Mesenchymal stem cell (in vitro differentiated cells and primary cell): ENCODE results near the gene APBA1.
A peak's percentile ranks its signal among the peaks of the same experiment; 100 is the strongest.

Source experiments
- DNase-seq: peaks from one replicate; pipeline ENCODE4 v3.0.0-alpha.2; 2013
- H2AFZ ChIP-seq: one replicate; pipeline ENCODE4 v1.6.1; 2013; ENCODE audit warnings: low read depth, mild to moderate bottlenecking, control low read depth, inconsistent platforms, low read length, moderate library complexity
- H2AK5ac ChIP-seq: 2 replicates; pipeline ENCODE4 v1.6.1; 2013; ENCODE audit warnings: low read length, moderate library complexity, mild to moderate bottlenecking, inconsistent platforms; ENCODE audit not compliant: severe bottlenecking
- H2BK120ac ChIP-seq: one replicate; pipeline ENCODE4 v1.6.1; 2013; ENCODE audit warnings: low read depth, mild to moderate bottlenecking, inconsistent platforms, low read length, moderate library complexity
- H2BK12ac ChIP-seq, 2 experiments: one replicate each; pipeline ENCODE4 v1.6.1; 2013; ENCODE audit warnings: inconsistent platforms in 2 of 2, low read length in 2 of 2, mild to moderate bottlenecking in 2 of 2, moderate library complexity in 2 of 2, control low read depth in 1 of 2
- H2BK15ac ChIP-seq: one replicate; pipeline ENCODE4 v1.6.1; 2013; ENCODE audit warnings: mild to moderate bottlenecking, low read depth, inconsistent platforms; ENCODE audit not compliant: poor library complexity, severe bottlenecking
- H2BK5ac ChIP-seq: 2 replicates; pipeline ENCODE4 v1.6.1; 2013; ENCODE audit warnings: low read depth, mild to moderate bottlenecking, low read length, control low read depth, inconsistent platforms; ENCODE audit not compliant: poor library complexity, severe bottlenecking
- H3K14ac ChIP-seq, 2 experiments: one replicate each; pipeline ENCODE4 v1.6.1; 2013; ENCODE audit warnings: inconsistent platforms in 2 of 2, low read length in 2 of 2, control low read depth in 1 of 2, mild to moderate bottlenecking in 1 of 2, moderate library complexity in 1 of 2
- H3K18ac ChIP-seq, 2 experiments: one replicate each; pipeline ENCODE4 v1.6.1; 2013; ENCODE audit warnings: inconsistent platforms in 2 of 2, low read length in 2 of 2, control low read depth in 1 of 2, low read depth in 1 of 2, mild to moderate bottlenecking in 1 of 2
- H3K23ac ChIP-seq, 2 experiments: one replicate each; pipeline ENCODE4 v1.6.1; 2013; ENCODE audit warnings: inconsistent platforms in 2 of 2, low read length in 2 of 2, mild to moderate bottlenecking in 2 of 2, moderate library complexity in 2 of 2, control low read depth in 1 of 2
- H3K27ac ChIP-seq: 2 replicates; pipeline ENCODE4 v1.5.1; 2013; ENCODE audit warnings: mild to moderate bottlenecking, moderate library complexity, low read length, control low read depth, inconsistent platforms; ENCODE audit not compliant: poor library complexity, severe bottlenecking
- H3K27me3 ChIP-seq, 2 experiments: 2 replicates each; pipeline versions ENCODE4 v1.6.1 to v1.7.0; 2013; ENCODE audit warnings: low read length in 2 of 2, mild to moderate bottlenecking in 2 of 2, moderate library complexity in 2 of 2, control low read depth in 1 of 2, inconsistent platforms in 1 of 2; ENCODE audit not compliant: control insufficient read depth in 1 of 2, insufficient read depth in 1 of 2
- H3K36me3 ChIP-seq, 2 experiments: 2 replicates each; pipeline versions ENCODE4 v1.6.1 to v1.7.0; 2013; ENCODE audit warnings: low read length in 2 of 2, control low read depth in 1 of 2, inconsistent platforms in 1 of 2, low read depth in 1 of 2, mild to moderate bottlenecking in 1 of 2; ENCODE audit not compliant: insufficient read depth in 2 of 2, control insufficient read depth in 1 of 2
- H3K4ac ChIP-seq, 2 experiments: one replicate each; pipeline ENCODE4 v1.6.1; 2013; ENCODE audit warnings: inconsistent platforms in 2 of 2, low read length in 2 of 2, mild to moderate bottlenecking in 2 of 2, moderate library complexity in 2 of 2, control low read depth in 1 of 2, low read depth in 1 of 2
- H3K4me1 ChIP-seq: 2 replicates; pipeline ENCODE4 v1.6.1; 2013; ENCODE audit warnings: low read depth, low read length, control low read depth; ENCODE audit not compliant: control insufficient read depth, insufficient read depth
- H3K4me2 ChIP-seq: 2 replicates; pipeline ENCODE4 v1.6.1; 2013; ENCODE audit warnings: low read length, mild to moderate bottlenecking, inconsistent platforms; ENCODE audit not compliant: poor library complexity, severe bottlenecking
- H3K4me3 ChIP-seq, 2 experiments: 2 replicates each; pipeline versions ENCODE4 v1.5.1 to v1.7.0; 2013; ENCODE audit warnings: low read length in 2 of 2, mild to moderate bottlenecking in 2 of 2, control low read depth in 1 of 2, low read depth in 1 of 2; ENCODE audit not compliant: insufficient read depth in 1 of 2
- H3K79me1 ChIP-seq: replicated peaks from 2 replicates; pipeline ENCODE4 v1.6.1; 2013; ENCODE audit warnings: mild to moderate bottlenecking, control low read depth, low read length, inconsistent platforms; ENCODE audit not compliant: poor library complexity, severe bottlenecking
- H3K9ac ChIP-seq: 2 replicates; pipeline ENCODE4 v1.7.0; 2013; ENCODE audit warnings: mild to moderate bottlenecking, low read length, moderate library complexity
- H3K9me3 ChIP-seq: 2 replicates; pipeline ENCODE4 v1.7.0; 2013; ENCODE audit warnings: mild to moderate bottlenecking, low read length; ENCODE audit not compliant: control insufficient read depth
- H4K8ac ChIP-seq: one replicate; pipeline ENCODE4 v1.6.1; 2013; ENCODE audit warnings: inconsistent platforms, mild to moderate bottlenecking, low read length, moderate library complexity
- H4K91ac ChIP-seq: one replicate; pipeline ENCODE4 v1.6.1; 2013; ENCODE audit warnings: mild to moderate bottlenecking, low read length, inconsistent platforms
- WGBS: methylation state at CpG from one replicate; pipeline ENCODE4 v1.1.7; 2013; ENCODE audit warnings: mixed read lengths; 5-methylcytosine and 5-hydroxymethylcytosine counted together

APBA1 gene

GRCh38 chr9:69452110-69452782, 219.9 kb downstream of the APBA1 start:
- H3K27me3 ChIP-seq, result peaks cover 0 to 14% of the 10 kb centered on the region in 2 experiments
- peaks cover 12% of the 10 kb centered on the region for H3K4me1 ChIP-seq
- no peak overlapping the region for H3K4me3 ChIP-seq
- no peak overlapping the region for H3K18ac ChIP-seq
- no peak overlapping the region for H3K14ac ChIP-seq
- H3K9me3 ChIP-seq, result no peaks in the 10 kb centered on the region
- no peak overlapping the region for H3K9ac ChIP-seq
- H4K91ac ChIP-seq, result no peak overlapping the region
- no peak overlapping the region for H2BK12ac ChIP-seq
- H2BK5ac ChIP-seq, result peak overlapping the region; percentile 31
- no peak overlapping the region for H2BK120ac ChIP-seq
- H4K8ac ChIP-seq, result no peak overlapping the region
- no peak overlapping the region for H3K4me2 ChIP-seq
- H2BK15ac ChIP-seq, result no peak overlapping the region
- no peak overlapping the region for H3K23ac ChIP-seq
- H3K79me1 ChIP-seq, result no peaks in the 10 kb centered on the region
- peak overlapping the region; percentile 99 for H2AK5ac ChIP-seq
- peaks cover 28 to 33% of the 10 kb centered on the region in 2 experiments for H3K36me3 ChIP-seq
- DNase-seq, result no peak
- H3K27ac ChIP-seq, result peak overlapping the region; percentile 75
- H2AFZ ChIP-seq, result no peak overlapping the region
- H3K4ac ChIP-seq, result no peak overlapping the region
- 78% methylated on average over 13 of the region's 13 CpGs for WGBS

GRCh38 chr9:69446496-69446895, 225.7 kb downstream of the APBA1 start:
- Histone ChIP-seq H2AK5ac (peak overlapping the region; percentile 20), H2BK12ac (no peak overlapping the region), H3K4ac (no peak overlapping the region), H3K27ac (no peak overlapping the region), H3K23ac (no peak overlapping the region), H3K4me3 (no peak overlapping the region), H3K14ac (no peak overlapping the region), H3K18ac (no peak overlapping the region), H3K4me2 (no peak overlapping the region), H2BK15ac (no peak overlapping the region), H3K79me1 (no peaks in the 10 kb centered on the region), H3K27me3 (peaks cover 0 to 6% of the 10 kb centered on the region in 2 experiments), H2AFZ (no peak overlapping the region), H3K9ac (no peak overlapping the region), H3K4me1 (peaks cover 21% of the 10 kb centered on the region), H3K36me3 (peaks cover 7 to 16% of the 10 kb centered on the region in 2 experiments), H2BK120ac (no peak overlapping the region), H4K91ac (no peak overlapping the region), H2BK5ac (no peak overlapping the region), H3K9me3 (no peaks in the 10 kb centered on the region), H4K8ac (no peak overlapping the region)
- WGBS, result 81% methylated on average over 6 of the region's 6 CpGs
- DNase-seq, result no peak

- Histone ChIP-seq H2AK5ac (no peak overlapping the region), H3K9ac (no peak overlapping the region), H4K8ac (no peak overlapping the region), H4K91ac (no peak overlapping the region), H3K14ac (no peak overlapping the region), H2BK15ac (no peak overlapping the region), H3K9me3 (no peaks in the 10 kb centered on the region), H3K27me3 (peaks cover 0 to 3% of the 10 kb centered on the region in 2 experiments), H3K4ac (no peak overlapping the region), H3K4me2 (no peak overlapping the region), H3K18ac (no peak overlapping the region), H3K79me1 (no peaks in the 10 kb centered on the region), H3K4me3 (no peak overlapping the region), H3K4me1 (peaks cover 20% of the 10 kb centered on the region), H3K36me3 (peaks cover 11 to 15% of the 10 kb centered on the region in 2 experiments), H3K23ac (no peak overlapping the region), H2BK12ac (no peak overlapping the region), H2BK120ac (no peak overlapping the region), H3K27ac (no peak overlapping the region), H2AFZ (no peak overlapping the region), H2BK5ac (no peak overlapping the region)
- WGBS, result 94% methylated on average over 5 of the region's 5 CpGs
- DNase-seq, result no peak
These were observed 226.9 kb downstream of the APBA1 start for GRCh38 chr9:69445251-69445650.

GRCh38 chr9:69444791-69445190, 227.4 kb downstream of the APBA1 start:
- Histone ChIP-seq H3K4me3 (no peak overlapping the region), H3K4me2 (no peak overlapping the region), H3K9me3 (no peaks in the 10 kb centered on the region), H4K91ac (no peak overlapping the region), H2AFZ (no peak overlapping the region), H3K27me3 (peaks cover 0 to 3% of the 10 kb centered on the region in 2 experiments), H2BK5ac (no peak overlapping the region), H3K4me1 (peaks cover 20% of the 10 kb centered on the region), H3K4ac (no peak overlapping the region), H4K8ac (no peak overlapping the region), H3K14ac (no peak overlapping the region), H3K36me3 (peaks cover 11 to 15% of the 10 kb centered on the region in 2 experiments), H3K9ac (no peak overlapping the region), H3K18ac (no peak overlapping the region), H2BK15ac (no peak overlapping the region), H3K79me1 (no peaks in the 10 kb centered on the region), H3K27ac (no peak overlapping the region), H3K23ac (no peak overlapping the region), H2AK5ac (peak overlapping the region; percentile 51), H2BK120ac (no peak overlapping the region), H2BK12ac (no peak overlapping the region)
- no peak for DNase-seq
- WGBS, result 100% methylated on average over 1 of the region's 4 CpGs
